Measurements from ENCODE around the gene DDX41.
"Not testable (repeated sequence)": the region's sequence is repeated elsewhere in the genome, so short reads cannot be mapped to it uniquely, and the experiment has no call there.

The DDX41 gene

GRCh38 chr5:177497292-177498012 is 19.3 kb downstream of the DDX41 start, which contains the start of gene PDLIM7:
PDLIM7 (minus strand) TSS chr5:177497604; CDS start chr5:177496512, 1,092 bp downstream.
- peak; percentile 96 for DNase-seq

- no peak for DNase-seq
These were observed 20.0 kb downstream of the DDX41 start for GRCh38 chr5:177496727-177497291.

- DNase-seq = no peak
These were observed 20.6 kb downstream of the DDX41 start for GRCh38 chr5:177496070-177496726.

GRCh38 chr5:177495243-177496060 is 21.3 kb downstream of the DDX41 start:
- DNase-seq = no peak

- DNase-seq = no peak
These were observed 22.2 kb downstream of the DDX41 start for GRCh38 chr5:177494346-177495195.

- DNase-seq = no peak
These were observed 22.9 kb downstream of the DDX41 start for GRCh38 chr5:177493795-177494345.

GRCh38 chr5:177492841-177493240 is 23.9 kb downstream of the DDX41 start:
- no peak for DNase-seq

- no peak for DNase-seq
These were observed 24.6 kb downstream of the DDX41 start for GRCh38 chr5:177491983-177492746.

GRCh38 chr5:177491429-177491945 is 25.3 kb downstream of the DDX41 start:
- no peak for DNase-seq

GRCh38 chr5:177490992-177491391 is 25.8 kb downstream of the DDX41 start:
- DNase-seq = no peak

- no peak for DNase-seq
These were observed 26.3 kb downstream of the DDX41 start for GRCh38 chr5:177490311-177490991.

GRCh38 chr5:177489119-177489716 is 27.5 kb downstream of the DDX41 start:
- no peak for DNase-seq

- DNase-seq = no peak
These were observed 28.8 kb downstream of the DDX41 start for GRCh38 chr5:177487975-177488374.

- no peak for DNase-seq
These were observed 29.6 kb downstream of the DDX41 start for GRCh38 chr5:177487144-177487543.

- no peak for DNase-seq
These were observed 30.5 kb downstream of the DDX41 start for GRCh38 chr5:177486256-177486655.

- DNase-seq = not testable (repeated sequence)
These were observed 31.0 kb downstream of the DDX41 start for GRCh38 chr5:177485753-177486152.

GRCh38 chr5:177484902-177485549 is 31.7 kb downstream of the DDX41 start:
- DNase-seq = no peak

- DNase-seq = no peak
These were observed 32.5 kb downstream of the DDX41 start for GRCh38 chr5:177483994-177484901.
